ENCODE measurements around the gene ELAVL2.

Gene ELAVL2

DNA sequence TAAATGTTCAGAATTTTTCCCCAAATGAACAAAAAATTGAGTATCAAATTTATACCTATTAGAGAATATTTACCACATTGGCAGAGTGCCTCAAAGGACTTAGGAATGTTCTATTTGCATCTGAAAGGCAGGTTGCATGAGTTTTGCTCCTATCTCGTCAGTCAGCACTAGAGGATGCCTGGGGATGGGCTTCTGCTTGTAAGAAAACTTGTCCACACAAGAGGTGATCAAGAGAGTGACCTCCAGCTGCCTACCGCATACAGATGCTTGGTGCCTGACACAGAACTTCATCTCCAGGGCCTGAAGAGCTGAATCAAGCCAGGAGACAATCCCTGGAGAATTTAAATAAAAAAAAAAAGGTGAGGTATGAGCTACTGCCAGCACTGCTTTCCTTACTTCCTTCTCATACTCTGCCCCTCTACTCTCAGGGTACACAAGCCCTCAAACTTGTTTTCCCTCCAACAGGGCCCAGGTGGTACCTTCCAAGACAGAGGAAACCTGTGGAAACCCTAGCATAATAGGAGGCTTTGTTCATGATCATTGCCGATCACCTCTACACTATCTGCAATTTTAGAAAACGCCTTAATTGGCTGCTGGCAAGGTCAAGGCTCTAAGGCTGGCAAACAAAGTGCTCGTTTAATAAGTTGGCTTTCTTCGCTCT is 166.6 kb downstream of the ELAVL2 start:
- TF ChIP-seq, protein P1, sequence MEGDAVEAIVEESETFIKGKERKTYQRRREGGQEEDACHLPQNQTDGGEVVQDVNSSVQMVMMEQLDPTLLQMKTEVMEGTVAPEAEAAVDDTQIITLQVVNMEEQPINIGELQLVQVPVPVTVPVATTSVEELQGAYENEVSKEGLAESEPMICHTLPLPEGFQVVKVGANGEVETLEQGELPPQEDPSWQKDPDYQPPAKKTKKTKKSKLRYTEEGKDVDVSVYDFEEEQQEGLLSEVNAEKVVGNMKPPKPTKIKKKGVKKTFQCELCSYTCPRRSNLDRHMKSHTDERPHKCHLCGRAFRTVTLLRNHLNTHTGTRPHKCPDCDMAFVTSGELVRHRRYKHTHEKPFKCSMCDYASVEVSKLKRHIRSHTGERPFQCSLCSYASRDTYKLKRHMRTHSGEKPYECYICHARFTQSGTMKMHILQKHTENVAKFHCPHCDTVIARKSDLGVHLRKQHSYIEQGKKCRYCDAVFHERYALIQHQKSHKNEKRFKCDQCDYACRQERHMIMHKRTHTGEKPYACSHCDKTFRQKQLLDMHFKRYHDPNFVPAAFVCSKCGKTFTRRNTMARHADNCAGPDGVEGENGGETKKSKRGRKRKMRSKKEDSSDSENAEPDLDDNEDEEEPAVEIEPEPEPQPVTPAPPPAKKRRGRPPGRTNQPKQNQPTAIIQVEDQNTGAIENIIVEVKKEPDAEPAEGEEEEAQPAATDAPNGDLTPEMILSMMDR (IDR thresholded peaks at IDR 0.05; ENCODE audit: low read depth, low read length): no peak

DNA sequence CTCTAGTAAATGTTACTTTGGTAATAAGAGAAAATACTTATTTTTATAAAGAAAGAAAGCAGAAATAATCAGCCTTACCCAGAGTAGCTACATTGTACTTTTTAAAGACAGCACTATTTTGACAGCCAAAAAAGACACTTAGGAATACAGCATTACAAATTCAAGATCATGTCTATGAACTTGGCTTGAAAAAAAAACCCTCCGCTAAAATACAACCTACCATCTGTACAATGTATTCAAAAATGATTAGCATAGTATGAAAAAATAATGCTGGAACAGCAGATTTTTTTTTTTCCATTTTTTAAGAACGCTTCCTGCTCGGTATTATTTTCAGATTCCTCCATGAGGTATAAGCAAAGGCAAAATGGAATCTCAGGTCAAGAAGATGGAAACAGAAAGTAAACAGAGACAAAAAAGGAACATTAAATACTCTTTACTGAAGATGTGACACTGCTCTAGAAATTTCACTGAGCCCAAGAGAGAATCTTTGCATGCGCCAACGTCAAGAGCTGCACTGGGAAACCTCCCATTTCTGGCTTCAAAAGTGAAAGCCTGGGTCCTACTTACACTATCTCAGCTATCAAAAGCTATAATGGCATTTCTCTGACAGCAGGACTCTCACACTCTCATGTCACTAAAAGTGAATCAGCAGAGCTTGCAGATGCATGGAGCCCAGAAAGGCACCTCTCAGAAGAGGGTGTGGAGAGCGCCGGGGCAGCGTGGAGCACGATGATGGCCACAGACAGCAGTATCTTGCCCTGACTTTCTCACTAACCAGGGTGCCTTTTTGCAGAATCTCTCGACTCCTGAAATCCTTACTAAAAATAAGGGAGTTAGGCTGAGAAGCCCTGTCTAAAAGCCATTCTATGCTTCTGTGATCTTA is 167.4 kb downstream of the ELAVL2 start:
- DNase-seq (ENCODE audit: low read depth, low spot score): no peak
- TF ChIP-seq, protein P1 (IDR thresholded peaks at IDR 0.05; ENCODE audit: low read depth, low read length): no peak
- no peak overlapping the region for H3K4me3 ChIP-seq (ENCODE audit: low read depth, low read length)
- in situ Hi-C loops (cut with HindIII; ENCODE audit: low sequenced_read_pairs): no loop called here

More for the DNA sequence above, 166.6 kb downstream of the ELAVL2 start:
- in situ Hi-C loops (cut with HindIII; ENCODE audit: low sequenced_read_pairs): no loop called here
- no peak for DNase-seq (ENCODE audit: low read depth, low spot score)
- H3K4me3 ChIP-seq (ENCODE audit: low read depth, low read length): no peak overlapping the region

DNA sequence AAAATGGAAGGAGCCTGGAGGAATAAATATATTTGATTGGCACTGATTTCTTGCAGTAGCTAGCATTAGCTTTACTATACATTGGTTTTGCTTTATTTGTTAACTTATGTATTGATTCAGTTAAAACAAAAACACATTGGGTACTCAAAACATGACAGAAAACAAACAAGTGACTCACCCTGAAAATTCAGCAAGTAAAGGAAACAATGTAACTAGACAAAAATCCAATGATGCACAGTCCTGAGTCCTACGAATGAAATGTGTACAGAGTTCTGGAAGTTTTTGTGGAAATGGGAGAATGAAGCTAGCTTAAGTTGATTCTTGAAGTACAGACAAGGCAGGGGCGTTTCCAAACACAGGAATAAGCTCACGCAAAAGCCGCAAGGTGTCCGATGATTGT is 175.0 kb downstream of the ELAVL2 start:
- TF ChIP-seq, protein P1 (IDR thresholded peaks at IDR 0.05; ENCODE audit: low read depth, low read length): no peak
- in situ Hi-C loops (cut with HindIII; ENCODE audit: low sequenced_read_pairs): no loop called here
- DNase-seq (ENCODE audit: low read depth, low spot score): no peak
- H3K4me3 ChIP-seq (ENCODE audit: low read depth, low read length): no peak overlapping the region

DNA sequence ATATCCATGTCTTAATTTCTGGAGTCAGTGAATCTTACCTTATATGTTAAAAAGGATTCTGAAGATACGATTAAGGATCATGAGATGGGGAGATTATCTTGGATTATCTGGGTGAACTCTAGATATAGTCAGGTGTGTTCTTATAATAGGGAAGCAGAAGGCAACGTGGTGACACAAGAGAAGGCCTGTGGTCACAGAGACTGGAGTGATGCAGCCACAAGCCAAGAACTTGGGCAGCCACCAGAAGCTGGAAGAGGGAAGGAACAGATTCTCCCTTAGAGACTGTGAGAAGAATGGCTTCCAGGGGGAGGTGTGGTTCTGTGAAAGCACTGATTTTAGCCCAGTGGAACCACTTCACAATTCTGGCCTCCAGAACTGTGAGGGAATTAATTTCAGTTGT is 177.4 kb downstream of the ELAVL2 start:
- in situ Hi-C loops (cut with HindIII; ENCODE audit: low sequenced_read_pairs): no loop called here
- TF ChIP-seq, protein P1 (IDR thresholded peaks at IDR 0.05; ENCODE audit: low read depth, low read length): no peak
- H3K4me3 ChIP-seq (ENCODE audit: low read depth, low read length): no peak overlapping the region
- DNase-seq (ENCODE audit: low read depth, low spot score): no peak

DNA sequence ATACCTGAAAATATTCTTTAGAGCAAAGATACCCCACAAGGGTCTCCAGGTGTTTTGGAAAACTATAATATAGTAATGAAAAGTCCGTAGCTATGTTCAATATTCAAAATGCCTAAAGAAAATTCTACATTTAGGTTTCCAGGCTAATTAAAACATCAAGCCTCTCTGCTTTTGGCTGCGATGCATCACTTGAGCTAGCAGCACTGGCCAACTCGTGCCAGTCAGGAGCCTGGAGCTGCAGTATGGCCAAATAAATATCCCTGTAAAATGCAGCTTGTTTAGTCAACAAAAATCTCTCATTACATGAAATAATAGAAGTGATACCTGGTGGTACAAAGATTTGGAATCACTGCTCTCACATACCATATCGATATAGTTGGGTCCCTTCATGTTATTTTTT is 181.1 kb downstream of the ELAVL2 start:
- no peak overlapping the region for H3K4me3 ChIP-seq (ENCODE audit: low read depth, low read length)
- TF ChIP-seq, protein P1 (IDR thresholded peaks at IDR 0.05; ENCODE audit: low read depth, low read length): no peak
- DNase-seq (ENCODE audit: low read depth, low spot score): no peak
- in situ Hi-C loops (cut with HindIII; ENCODE audit: low sequenced_read_pairs): no loop called here

DNA sequence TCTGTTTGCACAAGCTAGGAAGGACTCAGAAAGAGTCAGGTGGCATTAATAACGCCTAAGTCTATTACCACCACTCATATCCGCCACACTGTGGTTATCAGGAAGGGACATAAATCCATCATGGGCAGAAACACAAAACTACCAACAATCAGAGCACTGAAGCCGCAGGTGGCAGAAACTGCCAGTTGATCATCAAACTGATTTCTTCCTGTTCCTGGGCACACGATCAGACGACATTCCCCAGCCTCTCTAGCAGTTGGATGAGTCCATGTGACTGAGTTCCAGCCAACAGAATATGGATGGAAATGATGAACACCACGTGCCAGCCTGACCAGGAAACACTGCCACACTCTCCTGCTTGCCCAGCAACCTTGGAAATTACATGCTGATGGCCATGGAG is 181.7 kb downstream of the ELAVL2 start:
- no peak overlapping the region for H3K4me3 ChIP-seq (ENCODE audit: low read depth, low read length)
- TF ChIP-seq, protein P1 (IDR thresholded peaks at IDR 0.05; ENCODE audit: low read depth, low read length): no peak
- in situ Hi-C loops (cut with HindIII; ENCODE audit: low sequenced_read_pairs): no loop called here
- no peak for DNase-seq (ENCODE audit: low read depth, low spot score)
